ENCODE measurements around the gene CAPN10.
"Not testable (repeated sequence)": the region's sequence is repeated elsewhere in the genome, so short reads cannot be mapped to it uniquely, and the experiment has no call there.

CAPN10 gene

DNA sequence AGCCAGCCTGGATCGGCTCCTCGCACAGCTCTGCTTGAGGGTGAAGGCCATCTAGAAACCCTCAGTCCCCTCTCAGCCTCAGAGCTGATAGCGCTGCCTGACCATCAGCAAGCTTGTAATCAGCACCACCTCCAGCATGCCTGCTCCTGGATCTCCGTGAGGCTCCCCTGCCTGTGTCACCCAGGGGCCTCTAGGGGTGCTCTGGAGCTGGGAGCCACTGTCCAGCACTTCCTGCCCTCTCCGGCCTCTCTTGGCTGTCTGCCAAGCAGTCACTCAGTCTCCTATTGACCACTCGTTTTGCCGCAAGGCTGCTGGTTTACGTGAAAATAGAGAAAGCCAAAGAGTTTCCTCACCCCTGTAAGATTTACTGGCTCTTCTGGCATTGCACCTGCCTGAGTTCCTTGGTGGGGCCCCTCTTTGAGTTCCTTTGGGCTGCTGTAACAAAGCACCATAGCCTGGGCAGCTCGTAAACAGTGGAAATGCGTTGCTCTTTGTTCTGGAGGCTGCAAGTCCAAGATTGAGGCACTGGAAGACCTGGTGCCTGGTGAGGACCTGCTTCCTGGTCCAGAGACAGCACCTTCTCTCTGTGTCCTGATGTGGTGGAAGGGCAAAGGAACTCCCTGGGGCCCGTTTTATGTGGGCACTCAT lies 17.9 kb downstream of the CAPN10 start:
- DNase-seq: no peak

GRCh38 chr2:240604939-240605716 lies 18.6 kb downstream of the CAPN10 start:
- no peak for DNase-seq

- no peak for DNase-seq
These were observed 19.6 kb downstream of the CAPN10 start for GRCh38 chr2:240605867-240606743.

- DNase-seq: peak; percentile 48
These were observed 25.2 kb downstream of the CAPN10 start for GRCh38 chr2:240611601-240612210.

DNA sequence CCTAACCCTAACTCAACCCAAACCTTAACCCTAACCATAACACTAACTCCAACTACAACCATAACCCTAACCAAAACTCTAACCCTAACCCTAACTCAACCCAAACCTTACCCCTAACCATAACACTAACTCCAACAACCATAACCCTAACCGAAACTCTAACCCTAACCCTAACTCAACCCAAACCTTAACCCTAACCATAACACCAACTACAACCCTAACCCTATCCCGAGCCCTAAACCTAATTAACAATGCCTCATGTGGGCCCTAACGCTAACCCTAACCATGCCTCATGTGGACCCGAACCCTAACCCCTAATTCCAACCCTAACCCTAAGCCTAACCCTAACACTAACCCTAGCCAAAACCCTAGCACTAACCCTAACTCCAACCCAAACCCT lies 27.2 kb downstream of the CAPN10 start:
- no peak for DNase-seq

DNA sequence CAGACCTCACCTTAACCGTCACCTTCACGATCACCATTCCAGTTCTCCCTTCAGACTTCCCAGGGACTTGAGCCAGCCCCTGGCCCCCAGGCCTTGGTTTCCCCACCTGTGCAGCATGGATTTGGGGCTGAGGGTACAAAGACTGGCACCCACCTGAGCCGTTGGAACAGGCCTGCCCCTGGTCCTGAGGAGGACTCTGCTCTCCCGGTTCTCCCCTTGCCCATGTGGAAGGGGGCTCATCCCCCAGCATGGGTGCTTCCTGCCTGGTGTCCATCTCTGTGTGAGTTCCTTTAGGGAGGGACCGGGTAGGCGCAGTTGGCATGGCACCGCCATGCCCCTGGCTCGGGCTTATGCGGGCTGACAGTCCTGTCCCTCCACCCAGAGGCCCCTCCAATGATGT lies 27.9 kb downstream of the CAPN10 start:
- no peak for DNase-seq

DNA sequence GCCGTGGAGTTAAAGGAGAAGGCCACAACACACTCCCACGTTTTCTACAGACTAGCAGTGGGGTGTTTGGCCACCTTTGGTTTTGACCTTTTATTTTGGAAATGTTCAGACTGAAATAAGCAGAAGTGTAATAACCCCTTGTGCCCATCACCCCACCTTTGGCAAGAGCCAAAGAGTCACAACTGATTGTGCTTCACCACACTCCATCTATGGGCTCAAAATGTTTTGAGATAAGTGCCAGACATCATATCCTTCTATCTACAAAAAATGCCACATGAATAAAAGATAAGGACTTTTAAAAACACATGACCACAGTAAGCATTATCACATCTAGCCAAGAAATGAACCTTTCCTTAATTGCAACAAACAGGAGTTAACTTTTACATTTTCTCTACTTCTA lies 28.9 kb downstream of the CAPN10 start:
- DNase-seq: no peak

DNA sequence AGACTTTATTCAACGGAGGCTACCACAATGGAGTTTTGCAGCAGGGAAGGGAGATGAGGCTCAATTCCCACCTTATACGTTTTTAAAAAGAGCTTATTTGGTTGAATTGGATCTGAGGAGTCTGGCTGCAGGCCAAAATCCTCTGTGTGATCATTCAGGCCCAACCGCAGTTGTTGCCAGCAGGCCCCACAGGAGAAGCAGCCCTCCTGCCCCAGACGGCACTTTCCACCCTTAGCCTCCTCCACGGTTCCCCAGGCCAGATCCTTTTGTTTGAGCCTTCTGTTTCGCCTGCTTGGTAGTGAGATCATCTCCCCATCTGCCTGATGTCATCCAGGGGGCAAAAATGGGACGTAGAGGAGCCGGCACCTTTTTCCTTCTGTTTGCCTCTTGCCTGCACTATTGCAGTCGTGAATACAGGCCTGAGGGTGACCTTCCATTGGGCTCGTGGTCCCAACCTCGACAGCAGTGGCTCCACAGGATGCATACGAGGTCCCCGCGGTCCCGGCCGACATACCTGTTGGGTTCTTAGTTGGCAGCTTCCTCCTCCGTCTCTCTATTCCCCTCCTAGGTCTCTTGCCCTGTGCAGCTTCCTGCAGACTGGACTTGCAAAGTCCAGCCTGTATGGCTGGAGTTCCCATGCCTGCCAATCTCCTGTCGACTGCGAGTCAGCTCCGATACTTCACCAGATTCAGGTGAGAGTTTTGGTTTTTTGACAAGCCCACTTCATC lies 29.4 kb downstream of the CAPN10 start:
- DNase-seq: no peak

DNA sequence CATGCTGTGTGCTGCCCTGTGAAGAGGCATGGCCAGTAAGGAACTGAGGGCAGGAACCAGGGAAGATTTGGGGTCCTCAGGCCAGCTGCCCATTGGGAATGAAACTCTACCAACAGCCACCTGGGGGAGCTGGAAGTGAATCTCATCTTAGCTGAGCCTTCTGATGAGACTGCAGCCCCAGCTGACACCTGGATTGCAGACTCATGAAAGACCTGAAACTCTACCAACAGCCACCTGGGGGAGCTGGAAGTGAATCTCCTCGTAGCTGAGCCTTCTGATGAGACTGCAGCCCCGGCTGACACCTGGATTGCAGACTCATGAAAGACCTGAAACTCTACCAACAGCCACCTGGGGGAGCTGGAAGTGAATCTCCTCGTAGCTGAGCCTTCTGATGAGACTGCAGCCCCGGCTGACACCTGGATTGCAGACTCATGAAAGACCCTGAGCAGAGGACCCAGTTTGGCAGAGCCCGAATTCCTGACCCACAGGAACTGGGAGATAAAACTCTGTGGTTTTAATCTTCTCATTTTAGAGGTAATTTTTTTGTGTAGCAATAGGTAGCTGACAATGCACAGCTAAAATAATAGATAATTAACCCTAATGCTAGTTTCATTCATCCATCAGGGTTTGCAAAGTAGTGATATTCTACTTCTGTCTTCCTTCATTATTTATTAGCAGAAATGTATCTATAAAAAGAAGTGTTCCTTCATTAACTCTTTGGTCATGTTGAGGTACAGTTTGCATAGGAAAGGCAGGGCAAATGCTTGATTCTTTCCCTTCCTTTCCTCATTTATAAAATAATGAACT lies 30.5 kb downstream of the CAPN10 start:
- not testable (repeated sequence) for DNase-seq

DNA sequence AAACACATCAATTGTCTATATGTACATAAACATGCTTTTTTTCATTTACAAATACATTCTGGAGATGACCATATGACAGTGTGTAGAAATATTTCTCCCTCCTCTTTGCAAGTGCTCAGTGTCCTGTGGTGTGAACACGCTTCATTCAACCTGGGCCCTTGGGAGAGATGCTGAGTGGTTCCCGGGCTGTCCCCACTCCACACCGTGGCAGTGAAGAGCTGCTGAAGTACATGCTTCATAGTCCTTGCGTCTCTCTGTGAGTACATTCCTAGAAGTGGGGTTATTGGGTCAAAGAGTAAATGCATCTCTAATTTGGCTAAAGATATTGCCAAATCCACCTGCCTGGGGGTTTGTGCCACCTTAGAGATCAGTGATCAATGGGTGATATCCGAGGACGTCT lies 32.2 kb downstream of the CAPN10 start:
- no peak for DNase-seq

DNA sequence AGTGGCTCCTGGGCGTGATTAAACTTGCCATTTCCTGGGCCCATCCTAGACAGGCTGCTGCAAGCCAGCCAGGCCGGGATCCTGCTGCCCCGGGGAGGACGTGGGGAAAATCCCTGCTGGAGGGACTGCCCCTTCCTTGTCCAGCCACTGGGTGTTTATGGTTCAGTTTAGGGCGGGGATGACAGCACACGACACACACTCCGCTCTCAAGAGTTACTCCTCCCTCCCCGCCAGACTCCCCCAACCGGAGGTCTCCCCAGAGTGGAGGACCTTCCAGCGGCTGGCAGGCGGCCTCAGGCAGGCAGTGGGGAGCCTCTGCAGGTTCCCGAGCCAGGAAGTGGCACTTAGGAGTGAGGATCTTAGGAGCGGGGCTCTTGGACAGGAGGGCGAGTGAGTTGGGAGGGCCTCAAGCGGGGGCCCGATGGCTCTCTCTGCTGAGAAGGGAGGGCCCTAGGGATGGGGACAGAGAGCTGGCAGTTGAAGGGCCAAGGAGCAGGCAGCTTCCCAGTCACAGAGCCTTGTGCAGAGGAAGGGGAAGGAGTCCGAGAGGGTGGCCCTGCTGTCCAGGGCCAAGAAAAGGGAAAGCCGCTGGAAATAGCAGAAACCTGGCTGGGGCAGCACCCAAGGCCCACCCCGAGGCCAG lies 33.1 kb downstream of the CAPN10 start:
- DNase-seq: no peak

- DNase-seq: no peak
These were observed 33.7 kb downstream of the CAPN10 start for GRCh38 chr2:240620149-240620731.

DNA sequence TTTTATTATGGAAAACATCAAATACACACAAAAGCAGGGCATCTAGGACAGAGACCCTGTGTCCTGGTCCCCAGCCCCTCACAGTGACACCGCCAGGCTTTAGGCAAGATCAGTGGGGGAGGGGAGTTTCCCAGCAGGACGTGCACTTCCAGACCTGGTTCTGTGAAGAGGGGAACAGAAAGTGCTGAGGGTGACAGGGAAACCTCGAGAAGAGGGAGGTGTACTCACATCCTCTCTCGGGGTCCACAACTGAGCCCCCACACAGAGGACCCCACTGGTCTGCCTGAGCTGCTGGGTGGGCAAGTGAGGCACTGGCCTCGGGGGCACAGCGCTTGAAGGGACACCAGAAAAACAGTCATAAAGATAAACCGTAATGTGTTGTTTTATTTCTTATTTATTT lies 34.3 kb downstream of the CAPN10 start:
- DNase-seq: no peak

- no peak for DNase-seq
These were observed 35.5 kb downstream of the CAPN10 start for GRCh38 chr2:240622060-240622411.

DNA sequence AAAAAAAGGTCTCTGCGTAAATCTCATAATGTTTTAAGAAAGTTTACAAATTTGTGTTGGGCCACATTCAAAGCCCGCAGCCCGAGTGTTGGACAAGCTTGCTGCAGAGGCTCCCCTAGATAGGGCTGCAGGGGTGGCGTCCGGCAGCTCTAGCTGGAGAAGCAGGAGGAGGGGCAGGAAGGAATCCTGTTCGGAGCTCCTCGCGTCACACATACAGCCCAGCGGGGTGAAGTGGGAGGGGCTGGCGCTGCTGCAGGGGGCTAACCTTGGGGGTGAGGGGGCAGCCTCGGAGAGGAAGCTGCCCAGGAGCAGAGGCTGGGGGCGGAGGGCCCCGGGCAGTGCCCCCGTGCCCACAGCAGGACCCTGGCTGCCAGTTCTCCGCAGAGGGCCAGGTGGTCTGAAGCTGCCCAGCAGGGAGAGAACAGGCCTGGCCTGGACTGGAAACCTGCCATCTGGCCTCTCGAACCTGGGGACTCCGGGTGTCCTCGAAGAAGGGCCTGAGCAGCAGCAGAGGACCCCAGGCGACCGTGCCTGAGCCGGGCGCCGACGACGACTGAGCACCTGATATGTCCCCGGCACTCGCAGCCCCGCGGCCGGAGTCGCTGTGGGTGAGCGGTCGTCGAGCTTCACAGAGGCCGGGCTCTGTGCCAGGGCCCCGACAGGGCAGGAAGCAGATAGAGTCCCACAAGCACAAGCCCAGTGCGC lies 36.1 kb downstream of the CAPN10 start:
- DNase-seq: peak; percentile 28

GRCh38 chr2:240623531-240624010 lies 37.0 kb downstream of the CAPN10 start:
- no peak for DNase-seq

DNA sequence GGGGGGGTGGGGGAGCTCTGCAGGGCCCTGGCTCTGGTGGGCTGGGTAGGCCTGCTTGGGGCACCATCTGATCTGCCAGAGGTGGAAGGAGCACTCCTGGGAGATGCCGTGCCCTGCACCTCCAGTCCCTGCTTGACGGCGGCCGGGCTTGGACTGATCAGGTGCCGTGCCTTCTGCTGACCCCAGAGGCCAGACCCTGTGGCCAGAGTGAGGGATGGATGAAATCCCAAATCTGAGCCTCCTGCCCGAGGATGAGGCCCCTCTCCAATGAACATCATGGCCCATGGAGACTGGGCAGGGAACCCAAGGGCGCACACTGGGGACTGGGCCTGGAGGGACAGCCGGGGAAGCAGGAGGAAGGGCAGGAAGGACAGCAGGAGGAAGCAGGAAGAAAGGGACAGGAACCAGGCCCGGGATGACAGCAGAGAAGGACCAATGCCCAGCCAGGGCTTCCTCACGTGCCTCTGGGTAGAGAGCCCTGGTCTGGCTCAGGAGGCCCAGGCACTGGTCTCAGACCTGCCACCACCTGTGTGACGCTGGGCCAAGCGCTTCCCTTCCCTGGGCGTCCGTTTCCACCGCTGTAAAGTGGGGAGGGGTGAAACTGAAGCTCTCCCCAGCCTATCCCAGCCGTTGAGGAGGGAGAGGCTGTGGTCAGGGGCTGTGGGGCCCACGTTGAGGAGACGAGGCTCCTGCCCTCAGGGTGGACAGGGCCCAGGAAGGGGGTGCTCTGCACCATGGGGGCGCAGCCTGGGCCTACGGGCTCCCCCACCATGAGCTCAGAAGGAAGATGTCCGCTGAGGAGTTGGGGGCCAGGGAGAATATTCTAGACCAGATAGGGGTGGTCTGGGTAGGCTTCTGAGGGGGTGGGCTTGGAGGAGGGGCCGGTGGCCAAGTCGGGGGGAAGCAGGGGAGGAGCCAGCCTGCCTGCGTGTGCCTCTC lies 37.7 kb downstream of the CAPN10 start:
- no peak for DNase-seq

GRCh38 chr2:240624950-240625621 lies 38.6 kb downstream of the CAPN10 start, which contains the start of gene GPR35:
Gene GPR35, plus strand, starts transcription at chr2:240625480. Its CDS starts 4,473 bp downstream, at chr2:240629953.
- peak; percentile 92 for DNase-seq
